ENCODE measurements around the gene ZSWIM9.
"Not testable (repeated sequence)": the region's sequence is repeated elsewhere in the genome, so short reads cannot be mapped to it uniquely, and the experiment has no call there.

The ZSWIM9 gene

DNA sequence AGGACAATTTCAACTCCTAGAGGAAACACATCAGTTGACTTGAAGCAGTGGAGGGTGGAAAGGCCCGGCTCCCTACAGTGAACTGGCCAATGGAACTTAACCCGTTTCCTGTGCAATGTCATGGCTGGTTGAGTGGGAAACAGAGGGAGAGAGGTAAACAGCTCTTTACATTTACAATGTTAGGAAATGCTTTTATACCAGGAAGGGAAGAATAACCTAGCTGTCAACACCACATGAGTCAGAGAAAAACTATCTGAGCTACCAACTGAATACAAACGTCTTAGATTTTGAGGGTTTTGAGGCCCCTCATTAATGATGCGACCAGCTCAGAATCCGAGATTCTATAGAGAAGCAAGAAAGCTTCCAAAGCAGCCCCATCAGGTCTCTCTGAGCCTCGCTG lies 48.5 kb downstream of the ZSWIM9 start:
- no peak for DNase-seq (ENCODE audit: low spot score)

DNA sequence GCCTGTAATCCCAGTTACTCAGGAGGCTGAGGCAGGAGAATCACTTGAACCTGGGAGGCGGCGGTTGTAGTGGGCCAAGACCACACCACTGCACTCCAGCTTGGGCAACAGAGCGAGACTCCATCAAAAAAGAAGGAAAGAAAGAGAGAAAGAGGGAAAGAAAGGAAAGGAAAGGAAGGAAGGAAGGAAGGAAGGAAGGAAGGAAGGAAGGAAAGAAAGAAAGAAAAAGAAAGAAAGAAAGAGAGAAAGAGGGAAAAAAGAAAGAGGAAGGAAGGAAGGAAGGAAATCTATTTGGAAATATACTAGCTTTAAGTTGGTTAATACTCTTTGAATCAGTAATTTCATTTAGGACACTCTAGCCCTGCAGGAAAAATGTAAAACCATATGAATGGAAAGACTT lies 50.3 kb downstream of the ZSWIM9 start:
- DNase-seq (ENCODE audit: low spot score) = not testable (repeated sequence)

DNA sequence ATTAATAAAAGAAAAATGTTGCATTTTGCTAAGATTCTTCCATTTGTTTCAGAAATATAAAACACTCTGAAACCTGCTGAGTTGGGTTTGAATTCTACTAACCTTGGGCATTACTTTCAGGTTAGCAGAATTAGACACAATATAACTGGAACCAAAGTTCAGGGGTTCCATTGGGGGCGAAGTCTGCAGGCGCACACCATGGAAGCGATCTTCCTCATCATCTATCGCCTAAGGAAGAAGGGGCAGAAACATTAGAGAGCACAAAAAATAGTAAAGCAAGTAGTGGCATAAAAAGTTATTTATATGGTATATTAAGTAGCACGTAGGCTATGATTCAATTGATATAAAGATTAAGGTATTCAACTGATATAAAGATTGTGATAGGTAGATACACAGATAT lies 51.1 kb downstream of the ZSWIM9 start:
- DNase-seq (ENCODE audit: low spot score) = no peak

DNA sequence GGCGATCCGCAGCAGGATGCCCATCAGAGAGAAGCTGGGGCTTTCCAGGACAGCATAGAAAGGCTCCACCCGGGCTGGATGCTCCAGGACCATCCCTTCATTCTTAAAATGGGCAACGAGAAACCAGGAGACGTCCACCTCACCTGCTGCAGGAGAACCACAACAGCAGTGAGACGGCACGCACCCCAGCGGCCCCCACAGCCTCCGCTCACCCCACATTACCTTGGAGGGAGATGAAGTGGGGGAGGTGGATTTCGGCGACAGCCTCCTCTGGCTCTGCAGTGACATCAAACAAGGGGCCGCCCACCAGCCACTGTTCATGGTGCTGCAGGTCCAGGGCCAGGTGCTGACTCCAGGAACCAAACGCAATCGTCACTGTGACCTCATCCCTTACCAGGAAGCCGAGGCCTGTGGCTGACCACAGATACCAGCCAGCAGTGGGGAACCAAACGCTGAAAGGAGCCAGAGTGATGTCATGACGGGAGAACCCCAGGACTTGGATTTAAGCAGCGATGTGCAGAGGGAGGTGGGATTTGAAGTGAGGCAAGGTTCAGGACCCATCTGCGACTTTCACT lies 60.2 kb downstream of the ZSWIM9 start:
- DNase-seq (ENCODE audit: low spot score) = no peak

DNA sequence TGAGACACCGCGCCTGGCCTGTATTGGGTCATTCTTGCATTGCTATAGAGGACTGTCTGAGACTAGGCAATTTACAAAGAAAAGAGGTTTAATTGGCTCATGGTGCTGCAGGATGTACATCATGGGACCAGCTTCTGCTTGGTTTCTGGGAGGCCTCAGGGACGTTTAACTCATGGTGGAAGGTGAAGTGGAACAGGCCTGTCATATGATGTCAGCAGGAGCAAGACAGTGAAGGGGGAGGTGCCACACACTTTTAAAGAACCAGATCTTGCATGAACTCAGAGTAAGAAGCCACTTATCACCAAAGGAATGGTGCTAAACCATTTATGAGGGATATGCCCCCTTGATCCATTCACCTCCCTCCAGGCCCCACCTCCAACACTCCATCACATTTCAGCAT lies 66.6 kb downstream of the ZSWIM9 start:
- no peak for DNase-seq (ENCODE audit: low spot score)

DNA sequence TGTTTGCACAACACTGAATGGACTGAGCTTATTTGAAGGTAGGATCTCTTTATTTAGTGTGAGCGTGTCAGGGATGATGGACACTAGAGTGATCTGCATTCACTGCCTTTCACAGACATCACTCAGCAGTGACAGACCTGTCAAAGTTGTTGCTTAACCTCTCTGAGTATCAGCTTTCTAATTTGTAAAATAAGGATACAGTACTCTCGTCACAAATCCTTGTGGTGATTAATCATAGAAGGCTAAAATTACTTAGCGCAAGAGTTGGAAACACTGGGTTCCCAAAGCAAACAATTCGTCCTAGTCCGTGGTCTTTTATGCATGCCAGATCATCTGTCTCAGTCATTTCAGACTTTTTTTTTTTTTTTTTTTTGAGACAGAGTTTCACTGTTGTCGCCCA lies 68.6 kb downstream of the ZSWIM9 start:
- no peak for DNase-seq (ENCODE audit: low spot score)

DNA sequence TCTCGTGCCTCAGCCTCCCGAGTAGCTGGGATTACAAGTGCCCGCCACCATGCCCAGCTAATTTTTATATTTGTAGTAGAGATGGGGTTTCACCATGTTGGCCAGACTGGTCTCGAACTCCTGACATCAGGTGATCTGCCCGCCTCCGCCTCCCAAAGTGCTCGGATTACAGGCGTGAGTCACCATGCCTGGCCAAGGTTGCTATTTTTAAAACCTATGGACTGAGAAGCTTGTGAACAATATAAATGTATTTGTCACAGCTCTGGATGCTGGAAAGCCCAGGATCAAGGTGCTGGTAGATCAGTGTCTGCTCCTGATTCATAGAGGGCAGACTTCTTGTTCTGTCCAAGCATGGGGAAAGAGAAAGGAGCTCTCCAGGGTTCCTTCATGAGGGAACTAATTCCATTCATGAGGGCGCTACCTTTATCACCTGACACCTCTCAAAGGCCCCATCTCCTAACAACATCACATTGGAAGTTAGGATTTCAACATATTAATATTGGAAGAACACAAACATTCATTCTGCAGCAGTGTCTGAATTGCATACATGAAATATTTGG lies 69.2 kb downstream of the ZSWIM9 start:
- DNase-seq (ENCODE audit: low spot score) = no peak

DNA sequence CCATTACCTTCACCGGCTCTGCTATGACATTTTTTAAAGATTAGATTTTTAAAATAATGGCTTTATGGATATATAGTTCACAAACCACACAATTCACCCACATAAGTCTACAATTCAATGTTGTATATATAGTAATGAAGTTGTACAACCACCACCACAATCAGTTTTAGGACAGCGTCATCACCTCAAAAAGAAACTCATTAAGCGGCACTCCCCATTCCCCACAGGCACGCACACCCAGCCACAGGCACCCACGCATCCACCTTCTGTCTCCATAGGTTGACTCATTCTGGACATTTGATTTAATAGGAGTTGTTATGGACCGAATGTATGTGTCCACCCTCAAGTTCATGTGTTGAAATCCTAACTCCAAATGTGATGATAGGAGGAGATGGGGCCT lies 71.3 kb downstream of the ZSWIM9 start:
- not testable (repeated sequence) for DNase-seq (ENCODE audit: low spot score)

DNA sequence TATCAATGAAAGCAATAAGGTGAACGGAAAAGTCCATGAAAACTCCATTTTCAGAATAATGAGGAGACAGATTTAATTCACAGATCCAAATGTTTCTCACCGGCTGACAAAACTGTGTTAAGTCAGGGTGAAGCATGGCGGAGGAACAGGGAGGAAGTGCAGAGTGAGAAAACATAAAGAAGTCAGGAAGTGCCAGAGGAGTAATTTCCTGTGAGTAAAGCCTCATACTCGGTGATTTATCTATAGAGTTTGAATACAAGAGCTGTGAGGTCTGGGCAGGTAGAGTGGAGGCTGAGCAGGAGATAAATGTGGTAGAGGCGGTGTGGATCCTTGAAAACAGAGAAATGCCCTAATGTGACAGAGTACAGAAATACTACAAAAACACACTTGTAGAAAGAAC lies 73.8 kb downstream of the ZSWIM9 start:
- no peak for DNase-seq (ENCODE audit: low spot score)

DNA sequence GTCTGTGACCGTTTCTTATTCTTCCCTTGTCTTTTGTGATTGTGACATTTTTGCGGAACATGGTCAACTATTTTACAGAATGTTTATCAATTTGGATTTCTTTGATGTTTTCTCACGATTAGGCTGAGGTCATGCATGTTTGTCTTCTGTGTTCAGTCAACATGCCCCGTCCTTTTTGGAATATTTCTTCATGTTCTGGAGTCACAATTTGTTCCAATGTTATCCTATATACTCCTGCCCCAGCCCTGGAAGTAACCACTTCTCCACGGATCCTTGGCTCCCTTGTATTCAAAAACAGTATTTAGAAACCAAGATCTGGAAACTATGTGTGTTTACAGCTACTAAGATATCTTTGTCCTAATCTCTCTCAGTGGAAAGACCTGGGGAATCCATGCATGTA lies 75.6 kb downstream of the ZSWIM9 start:
- no peak for DNase-seq (ENCODE audit: low spot score)

DNA sequence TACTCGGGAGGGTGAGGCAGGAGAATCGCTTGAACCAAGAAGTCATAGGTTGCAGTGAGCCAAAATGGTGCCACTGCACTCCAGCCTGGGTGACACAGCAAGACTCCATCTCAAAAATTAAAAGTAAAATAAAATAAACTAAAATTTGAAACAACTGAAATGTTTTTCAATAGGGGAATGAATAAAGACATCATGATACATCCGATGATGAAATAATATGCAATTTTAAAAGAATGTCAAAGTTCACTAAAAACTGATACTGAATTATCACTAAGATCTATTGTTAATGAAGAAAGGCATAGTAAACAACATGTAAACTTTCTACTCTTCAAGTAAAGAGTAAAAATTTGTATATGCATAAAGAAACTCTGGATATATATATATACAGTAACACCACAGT lies 76.7 kb downstream of the ZSWIM9 start:
- no peak for DNase-seq (ENCODE audit: low spot score)
